Stimulated activated CD8-positive, alpha-beta memory T cell treated with anti-CD3 and anti-CD28 coated beads, Interleukin-2, amount 100 ng/mL, for 1 hour (primary cell): ENCODE measurements around the gene FAAH.

Experiments
- DNase-seq, 2 donors: peaks; one replicate each; pipeline ENCODE4 v3.0.0-alpha.2; 2020; ENCODE audit warnings: low read depth in 2 of 2

The FAAH gene

GRCh38 chr1:46449223-46450159, 55.4 kb downstream of the FAAH start:
- DNase-seq = no peak

GRCh38 chr1:46450160-46450517, 56.0 kb downstream of the FAAH start:
- DNase-seq = no peak

- DNase-seq = no peak
Observed at GRCh38 chr1:46451948-46452930, 58.1 kb downstream of the FAAH start.

- no peak for DNase-seq
Observed at GRCh38 chr1:46452931-46453325, 58.8 kb downstream of the FAAH start.

- DNase-seq = no peak
Observed at GRCh38 chr1:46453449-46453848, 59.3 kb downstream of the FAAH start.

GRCh38 chr1:46455951-46456350, 61.8 kb downstream of the FAAH start:
- DNase-seq = no peak

GRCh38 chr1:46456411-46456963, 62.4 kb downstream of the FAAH start:
- DNase-seq = no peak

GRCh38 chr1:46457178-46457577, 63.1 kb downstream of the FAAH start:
- no peak for DNase-seq

- DNase-seq = no peak
Observed at GRCh38 chr1:46458190-46458589, 64.1 kb downstream of the FAAH start.

GRCh38 chr1:46458846-46459245, 64.7 kb downstream of the FAAH start:
- no peak for DNase-seq

GRCh38 chr1:46459315-46459714, 65.2 kb downstream of the FAAH start:
- no peak for DNase-seq

GRCh38 chr1:46461017-46461808, 67.1 kb downstream of the FAAH start:
- DNase-seq = no peak

GRCh38 chr1:46461809-46462448, 67.8 kb downstream of the FAAH start:
- DNase-seq = no peak
